GM21528 (cell line): ENCODE data around the gene MED4.

Experiments used
- ATAC-seq: cut with Tn5 transposase; IDR thresholded peaks from one replicate; pipeline ENCODE4 v1.9.1; 2021; ENCODE audit warnings: mild to moderate bottlenecking, moderate library complexity; ENCODE audit not compliant: unreplicated experiment, low FRiP score

MED4 gene

GRCh38 chr13:48040049-48040448 is 54.9 kb downstream of the MED4 start:
- no peak for ATAC-seq

GRCh38 chr13:48038761-48039160 is 56.1 kb downstream of the MED4 start:
- ATAC-seq: no peak

GRCh38 chr13:48037346-48038173 is 57.3 kb downstream of the MED4 start, which contains the start of gene NUDT15:
Gene NUDT15, plus strand, starts transcription at chr13:48037726. Its CDS starts 21 bp downstream, at chr13:48037747.
- ATAC-seq: peak; percentile 95

GRCh38 chr13:48029859-48030258 is 65.0 kb downstream of the MED4 start:
- no peak for ATAC-seq

GRCh38 chr13:48028066-48028465 is 66.8 kb downstream of the MED4 start:
- ATAC-seq: no peak
